K562 (cell line): ENCODE data around the gene KSR2. TPM values are rescaled to one million over a fixed set of nuclear protein-coding genes. Genes with fewer than 3 reads are reported as not detected.

Experiments
- ATAC-seq: fragments of 200-7000 bp; cut with Tn5 transposase; 3 replicates; pipeline ENCODE4 v1.9.1; 2020; ENCODE audit warnings: moderate library complexity
- BruUV-seq: library from RNA; stranded (reverse); fragments of 400-500 nt; replicated peaks from 2 replicates; lab custom pipeline; 2021; lab: Mats Ljungman, UMichigan
- CTCF ChIA-PET: fragments of 300-600 bp; formaldehyde crosslinking; extraction: SDS; loops from one replicate; lab custom pipeline; 2021; ENCODE audit warnings: low intra/inter-chr PET ratio; lab: Yijun Ruan, JAX
- POLR2A ChIA-PET: fragments of 300-600, 350-650 bp; sonication (Branson Sonifier 250); formaldehyde crosslinking; extraction: SDS; loops from one replicate; lab custom pipeline; 2021; ENCODE audit warnings: antibody characterized with exemption, inconsistent platforms; lab: Yijun Ruan, JAX
- DNase-seq, 4 experiments: peaks; one replicate each; pipeline versions ENCODE4 v3.0.0 to v3.0.0-alpha.2; 2011 to 2018; ENCODE audit warnings: low spot score in 3 of 4, mixed read lengths in 3 of 4; ENCODE audit errors: extremely low read depth in 1 of 4
- FAIRE-seq: peaks from 2 replicates; lab custom pipeline; 2011; peaks lifted over from hg19 to GRCh38; lab: Jason Lieb, UNC
- H2AFZ ChIP-seq: 2 replicates; pipeline ENCODE4 v1.6.0; 2011; ENCODE audit warnings: low read depth, low read length, control low read depth, inconsistent platforms
- H3K27ac ChIP-seq: fragments of 200-600 bp; 3 replicates; pipeline ENCODE4 v1.8.0; 2011; ENCODE audit warnings: low read depth, mild to moderate bottlenecking, control low read depth, inconsistent platforms, low read length, moderate library complexity, mixed read lengths; ENCODE audit errors: extremely low read depth
- H3K27me3 ChIP-seq, 2 experiments: fragments of 300-600 bp in 1 of 2; 2 replicates in 1 of 2; 3 replicates in 1 of 2; pipeline versions ENCODE4 v1.6.0 to v1.8.0; 2011; ENCODE audit warnings: inconsistent platforms in 2 of 2, low read length in 2 of 2, mild to moderate bottlenecking in 1 of 2, mixed read lengths in 1 of 2, moderate library complexity in 1 of 2; ENCODE audit not compliant: control insufficient read depth in 2 of 2, insufficient read depth in 2 of 2
- H3K36me3 ChIP-seq: fragments of 300-600 bp; 3 replicates; pipeline ENCODE4 v1.8.0; 2011; ENCODE audit warnings: mild to moderate bottlenecking, low read length, inconsistent platforms; ENCODE audit not compliant: control insufficient read depth, insufficient read depth
- H3K4me1 ChIP-seq, 2 experiments: fragments of 200-600 bp in 1 of 2; replicated peaks in 1 of 2; 2 replicates in 1 of 2; 3 replicates in 1 of 2; pipeline versions ENCODE4 v1.5.1 to v1.8.0; 2011; ENCODE audit warnings: inconsistent platforms in 2 of 2, low read length in 2 of 2, mild to moderate bottlenecking in 1 of 2, mixed read lengths in 1 of 2, moderate library complexity in 1 of 2; ENCODE audit not compliant: control insufficient read depth in 2 of 2, insufficient read depth in 2 of 2
- H3K4me2 ChIP-seq: 2 replicates; pipeline ENCODE4 v1.6.1; 2011; ENCODE audit warnings: low read length, control low read depth, inconsistent platforms, mixed read lengths; ENCODE audit not compliant: insufficient read depth
- H3K4me3 ChIP-seq: fragments of 200-600 bp; sonication (generic), shearing (Covaris generic); 2 replicates; pipeline ENCODE4 v1.5.1; 2016; ENCODE audit warnings: control low read depth, inconsistent platforms
- H3K79me2 ChIP-seq: fragments of 200-600 bp; 3 replicates; pipeline ENCODE4 v1.8.0; 2011; ENCODE audit warnings: low read length, inconsistent platforms; ENCODE audit not compliant: control insufficient read depth, insufficient read depth
- H3K9ac ChIP-seq, 2 experiments: 2 replicates each; pipeline versions ENCODE4 v1.6.0 to v1.6.1; 2011; ENCODE audit warnings: low read depth in 2 of 2, low read length in 2 of 2, control low read depth in 1 of 2, inconsistent platforms in 1 of 2, mild to moderate bottlenecking in 1 of 2, mixed read lengths in 1 of 2; ENCODE audit not compliant: insufficient read depth in 1 of 2
- H3K9me1 ChIP-seq: one replicate; pipeline ENCODE4 v1.6.0; 2011; ENCODE audit warnings: inconsistent platforms, mild to moderate bottlenecking, low read length, moderate library complexity; ENCODE audit not compliant: control insufficient read depth, insufficient read depth
- H3K9me3 ChIP-seq: replicated peaks from 2 replicates; pipeline ENCODE4 v1.5.1; 2011; ENCODE audit warnings: low read depth, low read length, inconsistent platforms; ENCODE audit not compliant: control insufficient read depth, insufficient read depth
- H4K20me1 ChIP-seq: replicated peaks from 2 replicates; pipeline ENCODE4 v1.6.1; 2011; ENCODE audit warnings: low read length, inconsistent platforms, mixed read lengths; ENCODE audit not compliant: control insufficient read depth, insufficient read depth
- CHD1 ChIP-seq: fragments of 200-600 bp; sonication (generic); IDR thresholded peaks from one replicate; pipeline ENCODE4 v1.6.1; 2012; ENCODE audit warnings: mild to moderate bottlenecking, moderate library complexity, low read length, inconsistent platforms
- HCFC1 ChIP-seq: IDR thresholded peaks from 2 replicates; pipeline ENCODE4 v1.6.1; 2012; ENCODE audit warnings: low read depth, low read length, improper control_type of control experiment
- MED1 ChIP-seq: sonication (generic); formaldehyde crosslinking; IDR thresholded peaks from 2 replicates; pipeline ENCODE4 v1.8.1; 2023; ENCODE audit warnings: missing genetic modification reagents, borderline replicate concordance
- NR0B1 ChIP-seq: fragments of 450-650 bp; IDR thresholded peaks from one replicate; pipeline ENCODE4 v1.6.1; 2018; ENCODE audit warnings: mild to moderate bottlenecking, moderate library complexity; ENCODE audit not compliant: partially characterized antibody
- TCF7L2 ChIP-seq: fragments of 150-350 bp; IDR thresholded peaks from 2 replicates; pipeline ENCODE4 v1.6.1; 2016; ENCODE audit warnings: low read depth, mild to moderate bottlenecking, low read length, moderate library complexity
- U2AF1 ChIP-seq: fragments of 200-400 bp; formaldehyde crosslinking; optimal IDR thresholded peaks from 2 replicates; pipeline ENCODE3; 2017; ENCODE audit warnings: mild to moderate bottlenecking, low read depth, low read length, moderate library complexity
- ZNF354B ChIP-seq: fragments of 250-450 bp; sonication (Bioruptor Pico); IDR thresholded peaks from 2 replicates; pipeline ENCODE4 v1.4.0; 2020
- ZNF740 ChIP-seq, 3 experiments: fragments of 200-800 bp in 1 of 3; sonication (Bioruptor generic) in 1 of 3; sonication (generic) in 1 of 3; formaldehyde crosslinking in 1 of 3; IDR thresholded peaks; 2 replicates each; pipeline versions ENCODE4 v1.6.1 to v1.8.0; 2016 to 2022; ENCODE audit warnings: mild to moderate bottlenecking in 2 of 3, missing compliant biosample characterization in 2 of 3, missing genetic modification characterization in 2 of 3, missing genetic modification reagents in 1 of 3
- WGBS: fragments of 100-300 bp; shearing (Covaris generic); methylation state at CpG from one replicate; pipeline ENCODE4 v1.1.6; 2016; ENCODE audit warnings: low coverage, mixed read lengths; ENCODE audit not compliant: insufficient coverage; ENCODE audit errors: missing lambda C conversion rate; 5-methylcytosine and 5-hydroxymethylcytosine counted together
- in situ Hi-C: fragments of 300-500 bp; cut with MboI; formaldehyde crosslinking; loops from 4 replicates; pipeline ENCODE4 v1.15.0; 2018; ENCODE audit warnings: inconsistent platforms, mixed read lengths
- intact Hi-C: fragments of 100-400 bp; cut with micrococcal nuclease; formaldehyde crosslinking; loops from 2 replicates; pipeline ENCODE4 v1.14.2; 2022
- polyA plus RNA-seq, 8 experiments: library from polyadenylated mRNA; depleted of rRNA in 4 of 8; stranded (reverse) in 5 of 8; unstranded in 3 of 8; fragments of >200 nt; fragmentation: Nextera tagmentation in 2 of 8; fragmentation: Illumina TruSeq in 1 of 8; extraction: Ambion mirVana in 2 of 8; extraction: Trizol in 1 of 8; gene quantifications; 2 replicates each; pipeline versions ENCODE4 v1.2.1 to v1.2.3, GENCODE V29; 2011 to 2014; ENCODE audit warnings: inconsistent platforms in 1 of 8, missing spikeins in 1 of 8
- total RNA-seq, 7 experiments: library from RNA; depleted of rRNA in 6 of 7; stranded (reverse); fragments of >200 nt in 6 of 7; fragmentation: Illumina TruSeq in 2 of 7; extraction: Trizol in 2 of 7; gene quantifications; 2 replicates each; pipeline versions ENCODE4 v1.2.1 to v1.2.3, GENCODE V29; 2011 to 2021; ENCODE audit warnings: low replicate concordance in 1 of 7
- TF ChIP-seq, protein P1 (sequence below): sonication (generic); formaldehyde crosslinking; IDR thresholded peaks from 2 replicates; pipeline ENCODE4 v1.8.0; 2022; ENCODE audit warnings: missing genetic modification reagents, mild to moderate bottlenecking, borderline replicate concordance
- TF ChIP-seq, protein P2 (sequence below): fragments of 450-650 bp; formaldehyde crosslinking; IDR thresholded peaks from 2 replicates; pipeline ENCODE4 v1.4.0; 2020; ENCODE audit warnings: mild to moderate bottlenecking

Gene KSR2
- total and polyA plus RNA-seq, 9 of the 15 experiments (the other 6 are each of a cell fraction or from before 2014, with no cell fraction given): not detected

GRCh38 chr12:117596968-117597367 lies 371.8 kb downstream of the KSR2 start:
- Histone ChIP-seq H2AFZ (no peak overlapping the region), H3K27ac (no peak overlapping the region), H3K79me2 (no peaks in the 10 kb centered on the region), H3K9me3 (no peaks in the 10 kb centered on the region), H3K27me3 (peaks cover 0 to 11% of the 10 kb centered on the region in 2 experiments; a peak in 2 of 5 replicates), H3K4me3 (no peak overlapping the region), H4K20me1 (no peaks in the 10 kb centered on the region), H3K4me2 (no peak overlapping the region), H3K4me1 (no peaks in the 10 kb centered on the region), H3K9ac (no peak overlapping the region), H3K36me3 (no peaks in the 10 kb centered on the region), H3K9me1 (no peaks in the 10 kb centered on the region)
- intact Hi-C loops (loop anchor here (10.0 kb wide), 1 partner anchor 238 kb away; no protein-coding TSS in a partner anchor), in situ Hi-C loops (no loop called here)
- DNase-seq (no peak), ATAC-seq (no peak), FAIRE-seq (no peak)
- TF ChIP-seq NR0B1 (no peak), HCFC1 (no peak), ZNF354B (CRISPR knock-in tag) (no peak), MED1 (CRISPR knock-in tag) (no peak), ZNF740 (CRISPR knock-in tag; IDR thresholded peaks at IDR 0.05) (no peak), ZNF740 (tag; IDR thresholded peaks at IDR 0.05) (no peak), TCF7L2 (no peak), U2AF1 (no peak), CHD1 (no peak)
- TF ChIP-seq, protein P1, sequence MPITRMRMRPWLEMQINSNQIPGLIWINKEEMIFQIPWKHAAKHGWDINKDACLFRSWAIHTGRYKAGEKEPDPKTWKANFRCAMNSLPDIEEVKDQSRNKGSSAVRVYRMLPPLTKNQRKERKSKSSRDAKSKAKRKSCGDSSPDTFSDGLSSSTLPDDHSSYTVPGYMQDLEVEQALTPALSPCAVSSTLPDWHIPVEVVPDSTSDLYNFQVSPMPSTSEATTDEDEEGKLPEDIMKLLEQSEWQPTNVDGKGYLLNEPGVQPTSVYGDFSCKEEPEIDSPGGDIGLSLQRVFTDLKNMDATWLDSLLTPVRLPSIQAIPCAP (CRISPR knock-in tag): no peak
- TF ChIP-seq, protein P2, sequence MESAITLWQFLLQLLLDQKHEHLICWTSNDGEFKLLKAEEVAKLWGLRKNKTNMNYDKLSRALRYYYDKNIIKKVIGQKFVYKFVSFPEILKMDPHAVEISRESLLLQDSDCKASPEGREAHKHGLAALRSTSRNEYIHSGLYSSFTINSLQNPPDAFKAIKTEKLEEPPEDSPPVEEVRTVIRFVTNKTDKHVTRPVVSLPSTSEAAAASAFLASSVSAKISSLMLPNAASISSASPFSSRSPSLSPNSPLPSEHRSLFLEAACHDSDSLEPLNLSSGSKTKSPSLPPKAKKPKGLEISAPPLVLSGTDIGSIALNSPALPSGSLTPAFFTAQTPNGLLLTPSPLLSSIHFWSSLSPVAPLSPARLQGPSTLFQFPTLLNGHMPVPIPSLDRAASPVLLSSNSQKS (CRISPR knock-in tag): no peak
- no TSS peak for BruUV-seq
- CTCF ChIA-PET: no interaction called here
- POLR2A ChIA-PET: no interaction called here
- 0% methylated on average over 6 of the region's 6 CpGs for WGBS
